ENCODE results near the gene CCR4. TPM values are rescaled to one million over a fixed set of nuclear protein-coding genes. Genes with fewer than 3 reads are reported as not detected.
"Not testable (repeated sequence)": the region's sequence is repeated elsewhere in the genome, so short reads cannot be mapped to it uniquely, and the experiment has no call there.

The CCR4 gene
- total RNA-seq (10 to 100 TPM; 76.2 to 80.1 TPM), total RNA-seq (80.1 to 507 (median 180) reads per million in 172 experiments)
- polyA plus RNA-seq (2013, experiment 1 of 2) = 48.1 TPM
- polyA plus RNA-seq (2013, experiment 2 of 2) = 35.6 TPM

- peaks cover 9% of the 10 kb centered on the region for H3K36me3 ChIP-seq (ENCODE audit: insufficient read depth, low read length)
- peak within 1 kb of the TSS; percentile 90 for H3K4me3 Mint-ChIP-seq
- TF ChIP-seq CTCF (IDR thresholded peaks at IDR 0.05) = no peak
- H3K36me3 Mint-ChIP-seq (ENCODE audit: low read depth) = peaks cover 28% of the 10 kb centered on the region
- ATAC-seq (ENCODE audit: poor library complexity) (peak; percentile 71), DNase-seq (peak in 13 of 14 experiments; percentile 43 to 84 (median 56))
- no peaks in the 10 kb centered on the region for H3K27me3 ChIP-seq (ENCODE audit: control insufficient read depth in 1 of 2, insufficient read depth in 2 of 2, low read length in 2 of 2)
- H3K27me3 Mint-ChIP-seq = no peaks in the 10 kb centered on the region
- H3K9me3 ChIP-seq (ENCODE audit: control insufficient read depth in 1 of 2, insufficient read depth in 1 of 2, low read length in 2 of 2) = no peaks in the 10 kb centered on the region
- ChIA-PET POLR2A (no interaction called here), CTCF (interaction anchor here (1.3 to 5.6 kb wide), 3 partner anchors 53 to 124 kb away, joined by 4 to 52 read pairs (median 4); no protein-coding TSS in a partner anchor)
- H3K27ac Mint-ChIP-seq = peak within 1 kb of the TSS; percentile 95
- intact Hi-C loops (cut with DNase I, micrococcal nuclease) = loop anchor here in 1 of 2 experiments (5.0 kb wide), 1 partner anchor 61 kb away; no protein-coding TSS in a partner anchor
- H3K27ac ChIP-seq (ENCODE audit: low read depth in 1 of 2, low read length in 2 of 2) = peak within 1 kb of the TSS; percentile 57 to 70
- peaks cover 68% of the 10 kb centered on the region for H3K4me1 Mint-ChIP-seq (ENCODE audit: low read depth)
- H3K4me1 ChIP-seq (ENCODE audit: insufficient read depth, low read length) = peaks cover 45% of the 10 kb centered on the region
- H3K4me3 ChIP-seq (ENCODE audit: low read length) = peak within 1 kb of the TSS; percentile 62
- H3K9me3 Mint-ChIP-seq = no peaks in the 10 kb centered on the region
These were observed at the start of gene CCR4 for GRCh38 chr3:32951410-32951811. CCR4 (plus strand) TSS chr3:32951644; CDS start chr3:32953423, 1,779 bp downstream.

GRCh38 chr3:32902887-32903371, 48.5 kb upstream of the CCR4 start:
- Mint-ChIP-seq H3K27me3 (peaks cover 23% of the 10 kb centered on the region), H3K4me3 (peak overlapping the region; percentile 67)
- H3K4me1 ChIP-seq (ENCODE audit: insufficient read depth, low read length); H3K36me3 ChIP-seq (ENCODE audit: insufficient read depth, low read length); H3K36me3 Mint-ChIP-seq (ENCODE audit: low read depth); H3K27ac ChIP-seq (ENCODE audit: low read depth in 1 of 2, low read length in 2 of 2); H3K27me3 ChIP-seq (ENCODE audit: control insufficient read depth in 1 of 2, insufficient read depth in 2 of 2, low read length in 2 of 2); H3K27ac Mint-ChIP-seq; H3K4me1 Mint-ChIP-seq (ENCODE audit: low read depth); H3K9me3 ChIP-seq (ENCODE audit: control insufficient read depth in 1 of 2, insufficient read depth in 1 of 2, low read length in 2 of 2); H3K9me3 Mint-ChIP-seq; CTCF ChIA-PET: not testable (repeated sequence)
- DNase-seq = peak in 11 of 14 experiments; percentile 12 to 54 (median 29)
- POLR2A ChIA-PET = interaction anchor here (0.6 kb wide), 1 partner anchor 962 kb away, joined by 3 read pairs; no protein-coding TSS in a partner anchor
- ATAC-seq (ENCODE audit: poor library complexity) = peak; percentile 66
- peak overlapping the region; percentile 30 for H3K4me3 ChIP-seq (ENCODE audit: low read length)
- intact Hi-C loops (cut with DNase I, micrococcal nuclease) = loop anchor here in 1 of 2 experiments (10.0 kb wide), 1 partner anchor 168 kb away; no protein-coding TSS in a partner anchor

GRCh38 chr3:32903953-32904352, 47.5 kb upstream of the CCR4 start:
- Histone ChIP-seq H3K27ac (ENCODE audit: low read depth in 1 of 2, low read length in 2 of 2) (no peak overlapping the region), H3K4me1 (ENCODE audit: insufficient read depth, low read length) (no peaks in the 10 kb centered on the region), H3K4me3 (ENCODE audit: low read length) (no peak overlapping the region), H3K36me3 (ENCODE audit: insufficient read depth, low read length) (no peaks in the 10 kb centered on the region), H3K27me3 (ENCODE audit: control insufficient read depth in 1 of 2, insufficient read depth in 2 of 2, low read length in 2 of 2) (no peaks in the 10 kb centered on the region), H3K9me3 (ENCODE audit: control insufficient read depth in 1 of 2, insufficient read depth in 1 of 2, low read length in 2 of 2) (no peaks in the 10 kb centered on the region)
- DNase-seq = no peak
- POLR2A ChIA-PET = no interaction called here
- Mint-ChIP-seq H3K4me1 (ENCODE audit: low read depth) (no peaks in the 10 kb centered on the region), H3K36me3 (ENCODE audit: low read depth) (no peaks in the 10 kb centered on the region), H3K27ac (no peak overlapping the region), H3K27me3 (peaks cover 13% of the 10 kb centered on the region), H3K4me3 (no peak overlapping the region), H3K9me3 (no peaks in the 10 kb centered on the region)
- TF ChIP-seq CTCF (IDR thresholded peaks at IDR 0.05) = no peak
- no peak for ATAC-seq (ENCODE audit: poor library complexity)
- CTCF ChIA-PET = no interaction called here
- intact Hi-C loops (cut with DNase I, micrococcal nuclease) = loop anchor here in 1 of 2 experiments (10.0 kb wide), 1 partner anchor 169 kb away; no protein-coding TSS in a partner anchor
